Sigmoid colon (tissue), 4 donors: ENCODE results near the gene CEP250.

Experiments used
- CTCF ChIP-seq, 4 experiments: fragments of 450-650 bp in 3 of 4; fragments of 200-600 bp in 1 of 4; IDR thresholded peaks; one replicate each; pipeline ENCODE4 v1.5.1; 2016 to 2019; ENCODE audit warnings: antibody characterized with exemption in 4 of 4, mild to moderate bottlenecking in 3 of 4, moderate library complexity in 2 of 4
- EP300 ChIP-seq, 4 donors: sonication (generic); formaldehyde crosslinking; IDR thresholded peaks; one replicate each; pipeline ENCODE4 v1.6.1; 2017; ENCODE audit warnings: antibody characterized with exemption in 4 of 4
- POLR2A ChIP-seq, 2 donors: fragments of 450-650 bp; IDR thresholded peaks; one replicate each; pipeline ENCODE4 v1.6.1; 2016; ENCODE audit warnings: antibody characterized with exemption in 2 of 2, mild to moderate bottlenecking in 2 of 2, moderate library complexity in 2 of 2

GRCh38 chr20:35405775-35406174, 49.6 kb upstream of the CEP250 start:
- TF ChIP-seq CTCF (IDR thresholded peaks at IDR 0.05) (no peak), POLR2A (IDR thresholded peaks at IDR 0.05) (no peak), EP300 (IDR thresholded peaks at IDR 0.05) (no peak)
